Subcutaneous adipose tissue (tissue), 4 donors: ENCODE measurements around the gene NPC2. TPM values are rescaled to one million over a fixed set of nuclear protein-coding genes. Genes with fewer than 3 reads are reported as not detected.

Source experiments
- total RNA-seq, 4 donors: library from RNA; depleted of rRNA; stranded (reverse); fragments of >200 nt; gene quantifications; one replicate each; pipeline ENCODE4 v1.1.0, GENCODE V29; 2016
- TF ChIP-seq, protein P1 (sequence below): fragments of 450-650 bp; IDR thresholded peaks from one replicate; pipeline ENCODE4 v1.5.1; 2016; ENCODE audit warnings: low read depth, mild to moderate bottlenecking, control low read depth, antibody characterized with exemption, moderate library complexity

The NPC2 gene
- total RNA-seq, 4 donors from 2014 or later = 207 to 1,333 (median 451) TPM

GRCh38 chr14:74510223-74510931, 17.3 kb upstream of the NPC2 start:
- TF ChIP-seq, protein P1, sequence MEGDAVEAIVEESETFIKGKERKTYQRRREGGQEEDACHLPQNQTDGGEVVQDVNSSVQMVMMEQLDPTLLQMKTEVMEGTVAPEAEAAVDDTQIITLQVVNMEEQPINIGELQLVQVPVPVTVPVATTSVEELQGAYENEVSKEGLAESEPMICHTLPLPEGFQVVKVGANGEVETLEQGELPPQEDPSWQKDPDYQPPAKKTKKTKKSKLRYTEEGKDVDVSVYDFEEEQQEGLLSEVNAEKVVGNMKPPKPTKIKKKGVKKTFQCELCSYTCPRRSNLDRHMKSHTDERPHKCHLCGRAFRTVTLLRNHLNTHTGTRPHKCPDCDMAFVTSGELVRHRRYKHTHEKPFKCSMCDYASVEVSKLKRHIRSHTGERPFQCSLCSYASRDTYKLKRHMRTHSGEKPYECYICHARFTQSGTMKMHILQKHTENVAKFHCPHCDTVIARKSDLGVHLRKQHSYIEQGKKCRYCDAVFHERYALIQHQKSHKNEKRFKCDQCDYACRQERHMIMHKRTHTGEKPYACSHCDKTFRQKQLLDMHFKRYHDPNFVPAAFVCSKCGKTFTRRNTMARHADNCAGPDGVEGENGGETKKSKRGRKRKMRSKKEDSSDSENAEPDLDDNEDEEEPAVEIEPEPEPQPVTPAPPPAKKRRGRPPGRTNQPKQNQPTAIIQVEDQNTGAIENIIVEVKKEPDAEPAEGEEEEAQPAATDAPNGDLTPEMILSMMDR = no peak

GRCh38 chr14:74509587-74510222, 16.6 kb upstream of the NPC2 start:
- TF ChIP-seq, protein P1 = no peak

DNA sequence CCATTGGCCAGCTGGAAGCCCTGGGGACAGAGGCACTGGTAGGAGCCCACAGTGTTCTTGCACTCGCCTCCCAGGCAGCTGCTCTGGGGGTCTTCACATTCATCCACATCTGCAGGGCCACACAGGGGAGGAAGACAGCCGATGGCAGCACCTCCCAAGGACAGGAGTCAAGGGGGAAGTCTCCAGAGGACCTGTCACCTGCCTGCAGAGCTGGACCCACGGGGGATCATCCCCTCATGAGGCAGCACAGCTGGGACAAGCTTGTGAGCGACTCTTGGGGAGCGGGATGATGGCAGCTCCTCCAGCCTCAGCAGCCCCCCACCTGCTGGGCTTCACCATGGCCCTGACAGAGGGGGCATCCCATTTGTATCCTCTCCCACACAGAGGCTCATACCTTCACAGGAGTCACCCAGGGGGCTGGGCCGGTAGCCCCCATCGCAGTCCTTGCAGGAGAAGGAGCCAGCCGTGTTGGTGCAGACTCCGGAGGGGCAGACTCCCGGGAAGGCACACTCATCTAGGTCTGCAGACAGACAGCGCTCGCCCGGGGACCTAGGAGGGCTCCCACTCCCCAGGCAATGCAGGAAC, 15.8 kb upstream of the NPC2 start:
- TF ChIP-seq, protein P1 = no peak

GRCh38 chr14:74508292-74508731, 15.2 kb upstream of the NPC2 start:
- TF ChIP-seq, protein P1 = no peak

- TF ChIP-seq, protein P1 = no peak
Observed at GRCh38 chr14:74507840-74508239, 14.7 kb upstream of the NPC2 start.

GRCh38 chr14:74507085-74507484, 14.0 kb upstream of the NPC2 start:
- TF ChIP-seq, protein P1 = no peak

DNA sequence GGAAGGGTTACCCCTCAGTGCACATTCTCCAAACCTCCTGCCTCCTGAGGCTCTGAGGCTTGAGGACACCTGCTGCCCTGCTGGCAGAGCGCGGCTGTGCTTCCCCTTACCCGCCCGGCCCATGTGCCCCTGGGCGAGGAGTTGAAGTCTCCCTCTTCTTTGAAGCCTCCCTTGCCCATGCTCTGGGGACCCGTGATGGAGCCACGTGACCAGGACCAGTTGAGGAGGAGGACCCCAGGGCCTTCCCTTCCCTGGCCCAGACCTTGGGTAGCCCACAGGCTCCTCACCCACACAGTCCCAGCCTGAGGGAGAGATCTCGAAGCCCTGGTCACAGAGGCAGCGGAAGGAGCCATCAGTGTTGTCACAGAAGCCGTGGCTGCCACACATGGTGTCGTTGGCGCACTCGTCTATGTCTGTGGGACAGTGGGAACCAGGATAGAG, 13.3 kb upstream of the NPC2 start:
- TF ChIP-seq, protein P1 = no peak
